H54 (cell line): Measurements from ENCODE around the gene RAB24.
"Not testable (repeated sequence)": the region's sequence is repeated elsewhere in the genome, so short reads cannot be mapped to it uniquely, and the experiment has no call there.

Source experiments
- DNase-seq: peaks from one replicate; pipeline ENCODE4 v3.0.0; 2011; ENCODE audit warnings: low spot score, mixed read lengths; ENCODE audit not compliant: insufficient read length
- FAIRE-seq: peaks from 3 replicates; lab custom pipeline; 2011; peaks lifted over from hg19 to GRCh38; lab: Jason Lieb, UNC
- POLR2A ChIP-seq: IDR thresholded peaks from 2 replicates; pipeline ENCODE4 v1.6.1; 2011; ENCODE audit warnings: low read depth, mild to moderate bottlenecking, low read length

RAB24 gene

GRCh38 chr5:177270653-177271052 is 32.9 kb downstream of the RAB24 start:
- no peak for TF ChIP-seq POLR2A
- FAIRE-seq (no peak), DNase-seq (no peak)

GRCh38 chr5:177269976-177270375 is 33.5 kb downstream of the RAB24 start:
- DNase-seq (no peak), FAIRE-seq (no peak)
- no peak for TF ChIP-seq POLR2A

GRCh38 chr5:177269232-177269895 is 34.2 kb downstream of the RAB24 start:
- no peak for DNase-seq
- TF ChIP-seq POLR2A, result no peak
- no peak for FAIRE-seq

- TF ChIP-seq POLR2A, result no peak
- FAIRE-seq, result no peak
- no peak for DNase-seq
Observed at GRCh38 chr5:177265395-177265794, 38.1 kb downstream of the RAB24 start.

GRCh38 chr5:177264178-177264577 is 39.3 kb downstream of the RAB24 start:
- DNase-seq (no peak), FAIRE-seq (no peak)

GRCh38 chr5:177261510-177261909 is 42.0 kb downstream of the RAB24 start:
- no peak for FAIRE-seq
- TF ChIP-seq POLR2A, result no peak

More at GRCh38 chr5:177264178-177264577, 39.3 kb downstream of the RAB24 start:
- TF ChIP-seq POLR2A, result no peak

GRCh38 chr5:177260961-177261360 is 42.6 kb downstream of the RAB24 start:
- FAIRE-seq (no peak), DNase-seq (no peak)
- TF ChIP-seq POLR2A, result no peak

More at GRCh38 chr5:177261510-177261909, 42.0 kb downstream of the RAB24 start:
- no peak for DNase-seq

- not testable (repeated sequence) for FAIRE-seq, DNase-seq
Observed at GRCh38 chr5:177258711-177259110, 44.8 kb downstream of the RAB24 start.

- DNase-seq, result no peak
- FAIRE-seq, result no peak
- TF ChIP-seq POLR2A, result no peak
Observed at GRCh38 chr5:177256296-177256695, 47.2 kb downstream of the RAB24 start.

GRCh38 chr5:177253252-177253651 is 50.3 kb downstream of the RAB24 start:
- FAIRE-seq (no peak), DNase-seq (no peak)
- no peak for TF ChIP-seq POLR2A
